ENCODE results near the gene CFAP141.

CFAP141 gene

GRCh38 chr1:154154534-154155191 is 51.5 kb downstream of the CFAP141 start, which contains the start of gene NUP210L:
NUP210L (minus strand) TSS chr1:154155073.
- POLR2A ChIA-PET: no interaction called here
- no peak for DNase-seq (ENCODE audit: extremely low spot score)
- CTCF ChIA-PET: interaction anchor here (1.0 to 1.5 kb wide), 2 partner anchors 17 to 168 kb away, joined by 3 to 5 read pairs; partner anchors contain the start of gene RAB13
- no peak for TF ChIP-seq CTCF (IDR thresholded peaks at IDR 0.05; ENCODE audit: control extremely low read depth, extremely low read depth, low read depth, missing control alignments)

- no peak for TF ChIP-seq CTCF (IDR thresholded peaks at IDR 0.05; ENCODE audit: control extremely low read depth, extremely low read depth, low read depth, missing control alignments)
- POLR2A ChIA-PET: no interaction called here
- DNase-seq (ENCODE audit: extremely low spot score): no peak
- CTCF ChIA-PET: interaction anchor here (1.0 to 1.5 kb wide), 2 partner anchors 17 to 167 kb away, joined by 3 to 5 read pairs; partner anchors contain the start of gene RAB13
Observed at GRCh38 chr1:154154053-154154452, 52.1 kb downstream of the CFAP141 start.

GRCh38 chr1:154151311-154151710 is 54.8 kb downstream of the CFAP141 start:
- TF ChIP-seq CTCF (IDR thresholded peaks at IDR 0.05; ENCODE audit: control extremely low read depth, extremely low read depth, low read depth, missing control alignments): no peak
- CTCF ChIA-PET: no interaction called here
- POLR2A ChIA-PET: no interaction called here
- no peak for DNase-seq (ENCODE audit: extremely low spot score)
